ENCODE data around the gene CCM2L. TPM values are rescaled to one million over a fixed set of nuclear protein-coding genes. Genes with fewer than 3 reads are reported as not detected.

The CCM2L gene
- total and polyA plus RNA-seq, 9 of the 15 experiments (the other 6 are each of a cell fraction or from before 2014, with no cell fraction given) = 0.04 TPM; not detected in 8

DNA sequence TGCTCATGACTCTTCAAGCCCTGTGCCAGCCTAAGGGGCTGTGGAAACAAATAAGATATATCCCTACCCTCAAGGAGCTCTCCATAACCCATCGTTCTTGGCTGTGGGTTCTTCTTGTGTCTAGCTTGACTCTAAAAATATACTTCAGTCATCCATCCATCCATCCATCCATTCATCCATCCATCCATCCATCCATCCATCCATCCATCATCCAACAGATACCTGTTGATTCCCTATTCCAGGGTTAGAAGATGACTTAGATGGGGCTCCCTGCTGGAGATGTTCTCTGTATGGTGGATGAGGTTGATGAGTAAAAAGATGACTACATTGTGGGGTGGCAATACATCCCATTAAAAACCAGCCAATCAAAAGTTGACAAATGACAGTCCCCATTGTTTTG lies 65.3 kb downstream of the CCM2L start:
- H3K9me1 ChIP-seq (ENCODE audit: control insufficient read depth, insufficient read depth, low read length) = no peaks in the 10 kb centered on the region
- DNase-seq (ENCODE audit: extremely low read depth in 1 of 4, low spot score in 3 of 4) (no peak), FAIRE-seq (no peak), ATAC-seq (no peak)
- no peaks in the 10 kb centered on the region for H3K79me2 ChIP-seq (ENCODE audit: control insufficient read depth, insufficient read depth, low read length)
- H3K9me3 ChIP-seq (replicated peaks; ENCODE audit: control insufficient read depth, insufficient read depth, low read depth, low read length) = no peaks in the 10 kb centered on the region
- no peaks in the 10 kb centered on the region for H3K36me3 ChIP-seq (ENCODE audit: control insufficient read depth, insufficient read depth, low read length)
- ChIA-PET POLR2A (interaction anchor here (0.6 kb wide), 1 partner anchor 16 kb away, joined by 3 read pairs; no protein-coding TSS in a partner anchor), CTCF (ENCODE audit: low intra/inter-chr PET ratio) (no interaction called here)
- BruUV-seq (replicated peaks) = no TSS peak
- no peak overlapping the region for H2AFZ ChIP-seq (ENCODE audit: low read depth, low read length)
- WGBS (ENCODE audit: insufficient coverage, low coverage, missing lambda C conversion rate) = 0% methylated on average over 1 of the region's 1 CpG
- no peaks in the 10 kb centered on the region; a peak in 2 of 5 replicates for H3K4me1 ChIP-seq (replicated peaks in 1 of 2; ENCODE audit: control insufficient read depth in 2 of 2, insufficient read depth in 2 of 2, low read length in 2 of 2)
- in situ Hi-C loops (cut with MboI) (no loop called here), intact Hi-C loops (cut with micrococcal nuclease) (no loop called here)
- H3K9ac ChIP-seq (ENCODE audit: insufficient read depth in 1 of 2, low read depth in 2 of 2, low read length in 2 of 2) = no peak overlapping the region
- no peaks in the 10 kb centered on the region for H4K20me1 ChIP-seq (replicated peaks; ENCODE audit: control insufficient read depth, insufficient read depth, low read length)
- H3K4me2 ChIP-seq (ENCODE audit: insufficient read depth, low read length) = no peak overlapping the region
- peaks cover 29 to 60% of the 10 kb centered on the region in 2 experiments for H3K27me3 ChIP-seq (ENCODE audit: control insufficient read depth in 2 of 2, insufficient read depth in 2 of 2, low read length in 2 of 2)
- H3K4me3 ChIP-seq = no peak overlapping the region
- no peak overlapping the region for H3K27ac ChIP-seq (ENCODE audit: extremely low read depth, low read depth, low read length)
- TF ChIP-seq, protein P1, sequence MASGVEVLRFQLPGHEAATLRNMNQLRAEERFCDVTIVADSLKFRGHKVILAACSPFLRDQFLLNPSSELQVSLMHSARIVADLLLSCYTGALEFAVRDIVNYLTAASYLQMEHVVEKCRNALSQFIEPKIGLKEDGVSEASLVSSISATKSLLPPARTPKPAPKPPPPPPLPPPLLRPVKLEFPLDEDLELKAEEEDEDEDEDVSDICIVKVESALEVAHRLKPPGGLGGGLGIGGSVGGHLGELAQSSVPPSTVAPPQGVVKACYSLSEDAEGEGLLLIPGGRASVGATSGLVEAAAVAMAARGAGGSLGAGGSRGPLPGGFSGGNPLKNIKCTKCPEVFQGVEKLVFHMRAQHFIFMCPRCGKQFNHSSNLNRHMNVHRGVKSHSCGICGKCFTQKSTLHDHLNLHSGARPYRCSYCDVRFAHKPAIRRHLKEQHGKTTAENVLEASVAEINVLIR (CRISPR knock-in tag; IDR thresholded peaks at IDR 0.05) = no peak
- no peak for TF ChIP-seq ZFP30 (CRISPR knock-in tag; IDR thresholded peaks at IDR 0.05; ENCODE audit: borderline replicate concordance)
- TF ChIP-seq NCOR1 (IDR thresholded peaks at IDR 0.05) = no peak
- TF ChIP-seq BCLAF1 (IDR thresholded peaks at IDR 0.05; ENCODE audit: borderline replicate concordance in 1 of 2, control insufficient read depth in 1 of 2, low read depth in 2 of 2, low read length in 1 of 2) = no peak
- no peak for TF ChIP-seq CTBP1 (IDR thresholded peaks at IDR 0.05; ENCODE audit: borderline replicate concordance)
- no peak for TF ChIP-seq MNT (conservative IDR thresholded peaks at IDR 0.05)
- TF ChIP-seq, protein P2, sequence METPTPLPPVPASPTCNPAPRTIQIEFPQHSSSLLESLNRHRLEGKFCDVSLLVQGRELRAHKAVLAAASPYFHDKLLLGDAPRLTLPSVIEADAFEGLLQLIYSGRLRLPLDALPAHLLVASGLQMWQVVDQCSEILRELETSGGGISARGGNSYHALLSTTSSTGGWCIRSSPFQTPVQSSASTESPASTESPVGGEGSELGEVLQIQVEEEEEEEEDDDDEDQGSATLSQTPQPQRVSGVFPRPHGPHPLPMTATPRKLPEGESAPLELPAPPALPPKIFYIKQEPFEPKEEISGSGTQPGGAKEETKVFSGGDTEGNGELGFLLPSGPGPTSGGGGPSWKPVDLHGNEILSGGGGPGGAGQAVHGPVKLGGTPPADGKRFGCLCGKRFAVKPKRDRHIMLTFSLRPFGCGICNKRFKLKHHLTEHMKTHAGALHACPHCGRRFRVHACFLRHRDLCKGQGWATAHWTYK (CRISPR knock-in tag; IDR thresholded peaks at IDR 0.05) = no peak
- TF ChIP-seq CBFA2T2 (conservative IDR thresholded peaks at IDR 0.05) = no peak
- no peak for TF ChIP-seq POLR3G (IDR thresholded peaks at IDR 0.05; ENCODE audit: extremely low read depth, insufficient read length, insufficient replicate concordance)
- TF ChIP-seq TEAD4 (IDR thresholded peaks at IDR 0.05; ENCODE audit: low read length) = no peak
- no peak for TF ChIP-seq TEAD4 (CRISPR knock-in tag; IDR thresholded peaks at IDR 0.05; ENCODE audit: borderline replicate concordance)
- TF ChIP-seq SIX5 (IDR thresholded peaks at IDR 0.05; ENCODE audit: borderline replicate concordance in 1 of 2, insufficient read depth in 1 of 2, low read depth in 1 of 2, low read length in 2 of 2) = no peak
- no peak for TF ChIP-seq SREBF2 (CRISPR knock-in tag; IDR thresholded peaks at IDR 0.05)
- no peak for TF ChIP-seq NR1H2 (CRISPR knock-in tag; IDR thresholded peaks at IDR 0.05)
- no peak for TF ChIP-seq ELF2 (CRISPR knock-in tag; IDR thresholded peaks at IDR 0.05)
- no peak for TF ChIP-seq ZSCAN29 (IDR thresholded peaks at IDR 0.05)
- TF ChIP-seq ZSCAN32 (CRISPR knock-in tag; IDR thresholded peaks at IDR 0.05) = no peak

Measured in K562 (cell line).